Brain pericyte (primary cell): ENCODE results near the gene TGFBR3.

Experiments used
- DNase-seq: peaks from one replicate; pipeline ENCODE4 v3.0.0-alpha.2; 2012; ENCODE audit warnings: low read depth, low spot score

Gene TGFBR3

GRCh38 chr1:91715416-91716000, 170.4 kb downstream of the TGFBR3 start:
- DNase-seq, result no peak

GRCh38 chr1:91714867-91715381, 171.0 kb downstream of the TGFBR3 start:
- no peak for DNase-seq

GRCh38 chr1:91712981-91713841, 172.7 kb downstream of the TGFBR3 start:
- DNase-seq, result no peak

GRCh38 chr1:91712393-91712792, 173.6 kb downstream of the TGFBR3 start:
- no peak for DNase-seq

- no peak for DNase-seq
Observed at GRCh38 chr1:91711504-91712247, 174.3 kb downstream of the TGFBR3 start.

GRCh38 chr1:91710261-91710660, 175.7 kb downstream of the TGFBR3 start:
- no peak for DNase-seq

GRCh38 chr1:91708691-91709090, 177.3 kb downstream of the TGFBR3 start:
- no peak for DNase-seq

- DNase-seq, result no peak
Observed at GRCh38 chr1:91707890-91708218, 178.1 kb downstream of the TGFBR3 start.

- no peak for DNase-seq
Observed at GRCh38 chr1:91707114-91707889, 178.6 kb downstream of the TGFBR3 start.

GRCh38 chr1:91706140-91706957, 179.6 kb downstream of the TGFBR3 start:
- no peak for DNase-seq

GRCh38 chr1:91704746-91705145, 181.2 kb downstream of the TGFBR3 start:
- no peak for DNase-seq

- DNase-seq, result no peak
Observed at GRCh38 chr1:91703095-91703494, 182.9 kb downstream of the TGFBR3 start.

- no peak for DNase-seq
Observed at GRCh38 chr1:91701472-91701869, 184.5 kb downstream of the TGFBR3 start.

- no peak for DNase-seq
Observed at GRCh38 chr1:91700771-91701471, 185.0 kb downstream of the TGFBR3 start.

GRCh38 chr1:91700332-91700731, 185.6 kb downstream of the TGFBR3 start:
- no peak for DNase-seq

GRCh38 chr1:91699339-91699974, 186.5 kb downstream of the TGFBR3 start:
- peak; percentile 69 for DNase-seq

GRCh38 chr1:91697861-91698260, 188.1 kb downstream of the TGFBR3 start:
- no peak for DNase-seq

GRCh38 chr1:91697416-91697815, 188.5 kb downstream of the TGFBR3 start:
- DNase-seq, result no peak

- no peak for DNase-seq
Observed at GRCh38 chr1:91696321-91696720, 189.6 kb downstream of the TGFBR3 start.

- DNase-seq, result no peak
Observed at GRCh38 chr1:91693557-91693956, 192.4 kb downstream of the TGFBR3 start.
